Heart left ventricle (tissue), 16 donors: ENCODE results near the gene MRPL43. TPM values are rescaled to one million over a fixed set of nuclear protein-coding genes. Genes with fewer than 3 reads are reported as not detected.

ENCODE experiments used
- ATAC-seq, 4 donors: fragments of 200-7000 bp; cut with Tn5 transposase; one replicate each; pipeline ENCODE4 v1.9.1; 2020 to 2022; ENCODE audit warnings: moderate library complexity in 4 of 4, mild to moderate bottlenecking in 3 of 4, moderate number of reproducible peaks in 1 of 4
- DNase-seq, 5 donors: peaks; one replicate each; pipeline ENCODE4 v3.0.0-alpha.2; 2020
- H3K27ac ChIP-seq, 12 donors: fragments of 200-600 bp; sonication (generic) in 4 of 12; one replicate each; pipeline versions ENCODE4 v1.5.0 to v1.8.0; 2016 to 2022; ENCODE audit warnings: mild to moderate bottlenecking in 2 of 12
- H3K27me3 ChIP-seq, 9 donors: fragments of 200-600 bp; sonication (generic) in 2 of 9; one replicate each; pipeline versions ENCODE4 v1.5.1 to v1.8.0; 2016 to 2022; ENCODE audit warnings: mild to moderate bottlenecking in 3 of 9
- H3K36me3 ChIP-seq, 9 donors: fragments of 200-600 bp; sonication (generic) in 2 of 9; one replicate each; pipeline versions ENCODE4 v1.5.0 to v1.8.0; 2018 to 2022; ENCODE audit warnings: mild to moderate bottlenecking in 2 of 9
- H3K4me1 ChIP-seq, 12 donors: fragments of 200-600 bp; sonication (generic) in 4 of 12; one replicate each; pipeline versions ENCODE4 v1.5.0 to v1.8.0; 2016 to 2022; ENCODE audit warnings: mild to moderate bottlenecking in 3 of 12
- H3K4me3 ChIP-seq, 12 donors: fragments of 200-600 bp; sonication (generic) in 4 of 12; one replicate each; pipeline versions ENCODE4 v1.5.0 to v1.8.0; 2017 to 2022; ENCODE audit warnings: mild to moderate bottlenecking in 9 of 12, moderate library complexity in 4 of 12
- H3K9me3 ChIP-seq, 12 donors: fragments of 200-600 bp; sonication (generic) in 4 of 12; one replicate each; pipeline versions ENCODE4 v1.5.0 to v1.8.0; 2016 to 2022; ENCODE audit warnings: mild to moderate bottlenecking in 1 of 12
- POLR2A ChIP-seq, 2 donors: fragments of 450-650 bp; IDR thresholded peaks; one replicate each; pipeline ENCODE4 v1.6.1; 2017; ENCODE audit warnings: antibody characterized with exemption in 2 of 2, mild to moderate bottlenecking in 2 of 2, moderate library complexity in 2 of 2
- WGBS, 4 donors: extraction: QIAGEN DNeasy Blood & Tissue Kit in 2 of 4; methylation state at CpG; one replicate each; pipeline versions ENCODE4 v1.1.5 to v1.1.7; 2013 to 2018; 5-methylcytosine and 5-hydroxymethylcytosine counted together
- intact Hi-C, 10 donors: fragments of 100-400 bp; cut with DNase I; formaldehyde crosslinking; loops; one replicate each; pipeline versions ENCODE4 v1.11.1 to v1.14.2; 2022
- polyA plus RNA-seq, 2 donors: library from polyadenylated mRNA; stranded (reverse); fragments of 200-250 nt; gene quantifications; one replicate each; pipeline ENCODE4 v1.2.3, GENCODE V29; 2013
- total RNA-seq, 9 donors: library from RNA; depleted of rRNA in 2 of 9; stranded (reverse); fragments of >200 nt in 2 of 9; fragmentation: NEBNext Ultra II Directional in 3 of 9; extraction: Animal tissue kit (Norgen Biotek cat#: 25700) in 3 of 9; gene quantifications; one replicate each; pipeline versions ENCODE4 v1.1.0 to v1.2.4, GENCODE V29; 2016 to 2023
- TF ChIP-seq, protein P1 (sequence below), 12 donors: fragments of 200-600 bp; sonication (generic) in 4 of 12; IDR thresholded peaks; one replicate each; pipeline versions ENCODE4 v1.5.0 to v1.8.0; 2018 to 2022; ENCODE audit warnings: antibody characterized with exemption in 12 of 12, mild to moderate bottlenecking in 5 of 12
- donor health status: ischemic (EF 13 %, LVEDD 7.1; RV severe dilation, severe dysfunction).
- donor health status: healthy with polysubstance abuse.
- donor health status: DM: no; HTN: yes; CAD: no.
- donor health status: DM: no; HTN: no; CAD: no.
- donor health status: ischemic (EF 25% LVEDD 6.9; RV normal size, moderate dysfunction).
- donor health status: ischemic (EF 25% LVEDD 5.7; RV mildly dilated, moderate dysfunction).
- donor health status: healthy.
- donor health status: DM: yes; HTN: yes; CAD: no.
- donor health status: ischemic (EF 35%, LVEDD 5.7; RV mildly dilated, moderate dysfunction).
- donor health status: nonischemic (EF 11% LVEDD 7.7; RV severe dilation, severe dysfunction).
- donor health status: DM: yes; HTN: yes; CAD: no.
- donor health status: PGD.
- donor health status: ischemic (EF 29% LVEDD 5.4; RV normal size, mild dysfunction).
- donor health status: nonischemic (EF 23%, LVEDD 6.1; RV moderate dilation, normal function).

Gene MRPL43
- total and polyA plus RNA-seq, 11 donors, result 44.8 to 113 (median 59.1) TPM

DNA sequence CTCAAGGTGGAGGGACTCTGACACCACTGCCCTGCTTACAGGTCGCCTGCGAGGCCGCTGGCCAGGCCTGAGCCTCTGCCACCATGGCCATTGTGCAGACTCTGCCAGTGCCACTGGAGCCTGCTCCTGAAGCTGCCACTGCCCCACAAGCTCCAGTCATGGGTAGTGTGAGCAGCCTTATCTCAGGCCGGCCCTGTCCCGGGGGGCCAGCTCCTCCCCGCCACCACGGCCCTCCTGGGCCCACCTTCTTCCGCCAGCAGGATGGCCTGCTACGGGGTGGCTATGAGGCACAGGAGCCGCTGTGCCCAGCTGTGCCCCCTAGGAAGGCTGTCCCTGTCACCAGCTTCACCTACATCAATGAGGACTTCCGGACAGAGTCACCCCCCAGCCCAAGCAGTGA is 15.2 kb upstream of the MRPL43 start:
- no peak for TF ChIP-seq POLR2A (IDR thresholded peaks at IDR 0.05)
- TF ChIP-seq, protein P1, sequence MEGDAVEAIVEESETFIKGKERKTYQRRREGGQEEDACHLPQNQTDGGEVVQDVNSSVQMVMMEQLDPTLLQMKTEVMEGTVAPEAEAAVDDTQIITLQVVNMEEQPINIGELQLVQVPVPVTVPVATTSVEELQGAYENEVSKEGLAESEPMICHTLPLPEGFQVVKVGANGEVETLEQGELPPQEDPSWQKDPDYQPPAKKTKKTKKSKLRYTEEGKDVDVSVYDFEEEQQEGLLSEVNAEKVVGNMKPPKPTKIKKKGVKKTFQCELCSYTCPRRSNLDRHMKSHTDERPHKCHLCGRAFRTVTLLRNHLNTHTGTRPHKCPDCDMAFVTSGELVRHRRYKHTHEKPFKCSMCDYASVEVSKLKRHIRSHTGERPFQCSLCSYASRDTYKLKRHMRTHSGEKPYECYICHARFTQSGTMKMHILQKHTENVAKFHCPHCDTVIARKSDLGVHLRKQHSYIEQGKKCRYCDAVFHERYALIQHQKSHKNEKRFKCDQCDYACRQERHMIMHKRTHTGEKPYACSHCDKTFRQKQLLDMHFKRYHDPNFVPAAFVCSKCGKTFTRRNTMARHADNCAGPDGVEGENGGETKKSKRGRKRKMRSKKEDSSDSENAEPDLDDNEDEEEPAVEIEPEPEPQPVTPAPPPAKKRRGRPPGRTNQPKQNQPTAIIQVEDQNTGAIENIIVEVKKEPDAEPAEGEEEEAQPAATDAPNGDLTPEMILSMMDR (IDR thresholded peaks at IDR 0.05), result no peak
- H3K4me1 ChIP-seq, result peaks cover 8 to 83% (median 58%) of the 10 kb centered on the region in 12 donors
- H3K27me3 ChIP-seq, result no peaks in the 10 kb centered on the region
- no peaks in the 10 kb centered on the region for H3K9me3 ChIP-seq
- DNase-seq (peak in 1 of 5 donors; percentile 43), ATAC-seq (no peak)
- 53 to 75% (median 62%) methylated on average over 8 to 11 of the region's 11 CpGs for WGBS, 4 donors
- H3K4me3 ChIP-seq, result peak overlapping the region in 1 of 12 donors; percentile 99
- H3K27ac ChIP-seq, result peak overlapping the region in 11 of 12 donors; percentile 93 to 100 (median 100)
- peaks cover 6 to 52% (median 50%) of the 10 kb centered on the region in 9 donors for H3K36me3 ChIP-seq
- intact Hi-C loops, result no loop called here

DNA sequence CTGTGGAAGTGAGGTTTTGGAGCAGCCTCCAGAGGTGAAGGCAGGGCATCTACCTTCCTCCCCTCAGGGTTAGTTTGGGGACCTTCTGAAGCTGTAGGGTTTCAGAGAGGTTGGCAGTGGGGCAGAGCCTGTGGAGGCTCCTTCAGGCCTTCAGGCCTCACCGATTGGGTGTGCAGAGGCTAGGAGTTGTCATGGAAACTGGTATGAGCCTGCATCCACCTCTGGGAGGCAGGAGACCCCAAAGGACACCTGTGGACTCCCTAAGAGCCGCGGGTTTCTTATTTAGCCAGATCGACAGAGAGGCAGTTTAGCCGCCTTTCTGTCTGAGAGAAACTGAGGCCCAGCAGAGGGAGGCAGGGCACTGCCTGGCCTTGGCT is 14.3 kb upstream of the MRPL43 start:
- peaks cover 8 to 82% (median 54%) of the 10 kb centered on the region in 12 donors for H3K4me1 ChIP-seq
- H3K4me3 ChIP-seq, result peak overlapping the region in 11 of 12 donors; percentile 15 to 99 (median 88)
- no peak for DNase-seq
- no peaks in the 10 kb centered on the region for H3K9me3 ChIP-seq
- peaks cover 6 to 44% (median 42%) of the 10 kb centered on the region in 9 donors for H3K36me3 ChIP-seq
- intact Hi-C loops, result no loop called here
- 42 to 56% (median 50%) methylated on average over 5 of the region's 5 CpGs for whole genome bisulfite sequencing, 4 donors
- TF ChIP-seq POLR2A (IDR thresholded peaks at IDR 0.05), result no peak
- TF ChIP-seq, protein P1 (IDR thresholded peaks at IDR 0.05), result no peak
- no peak for ATAC-seq
- peak overlapping the region; percentile 14 to 100 (median 100) for H3K27ac ChIP-seq
- H3K27me3 ChIP-seq, result no peaks in the 10 kb centered on the region

DNA sequence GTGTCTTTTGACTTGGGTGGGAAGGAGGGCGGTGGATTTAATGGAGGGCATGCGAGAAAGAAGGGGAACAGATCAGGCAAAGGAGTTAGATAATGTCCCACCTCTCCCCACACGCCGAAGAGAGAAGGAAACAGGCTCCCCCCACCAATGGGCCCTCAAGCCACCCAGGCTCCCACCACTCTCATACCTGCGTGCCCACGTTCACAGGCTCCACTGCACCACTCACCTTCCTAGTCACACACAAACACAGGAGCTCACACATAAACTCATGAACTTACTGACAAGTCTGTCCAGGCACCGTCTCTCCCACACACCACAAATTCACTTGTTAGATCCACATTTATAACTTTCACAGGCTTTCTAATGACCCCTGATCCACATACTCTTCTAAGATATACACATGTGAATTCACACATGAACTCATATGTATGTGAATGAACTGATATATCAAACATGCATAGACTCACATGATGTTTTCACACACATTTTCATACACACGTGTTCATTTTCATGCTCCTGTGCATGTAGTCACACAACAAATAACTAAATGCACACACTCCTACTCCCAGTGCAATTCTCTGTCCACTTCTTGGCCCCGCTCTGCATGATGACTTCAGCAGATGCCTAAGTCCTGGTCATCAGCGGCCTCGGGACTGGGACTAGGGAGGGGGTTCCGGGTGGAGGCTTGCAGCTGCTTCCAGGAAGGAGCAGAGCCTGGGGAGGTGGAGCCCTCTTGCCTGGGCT is 13.8 kb upstream of the MRPL43 start:
- Histone ChIP-seq H3K27me3 (no peaks in the 10 kb centered on the region), H3K4me1 (peaks cover 8 to 84% (median 57%) of the 10 kb centered on the region in 12 donors), H3K4me3 (peak overlapping the region; percentile 62 to 99 (median 89)), H3K36me3 (peaks cover 4 to 39% (median 37%) of the 10 kb centered on the region in 9 donors), H3K27ac (peak overlapping the region; percentile 93 to 100 (median 100)), H3K9me3 (no peaks in the 10 kb centered on the region)
- peak; percentile 34 to 75 for TF ChIP-seq POLR2A (IDR thresholded peaks at IDR 0.05)
- TF ChIP-seq, protein P1 (IDR thresholded peaks at IDR 0.05), result peak in 1 of 12 donors; percentile 27
- 8 to 25% (median 16%) methylated on average over 12 of the region's 12 CpGs for WGBS, 4 donors
- intact Hi-C loops, result no loop called here
- DNase-seq (peak; percentile 90 to 96 (median 95)), ATAC-seq (peak; percentile 41 to 69 (median 48))

DNA sequence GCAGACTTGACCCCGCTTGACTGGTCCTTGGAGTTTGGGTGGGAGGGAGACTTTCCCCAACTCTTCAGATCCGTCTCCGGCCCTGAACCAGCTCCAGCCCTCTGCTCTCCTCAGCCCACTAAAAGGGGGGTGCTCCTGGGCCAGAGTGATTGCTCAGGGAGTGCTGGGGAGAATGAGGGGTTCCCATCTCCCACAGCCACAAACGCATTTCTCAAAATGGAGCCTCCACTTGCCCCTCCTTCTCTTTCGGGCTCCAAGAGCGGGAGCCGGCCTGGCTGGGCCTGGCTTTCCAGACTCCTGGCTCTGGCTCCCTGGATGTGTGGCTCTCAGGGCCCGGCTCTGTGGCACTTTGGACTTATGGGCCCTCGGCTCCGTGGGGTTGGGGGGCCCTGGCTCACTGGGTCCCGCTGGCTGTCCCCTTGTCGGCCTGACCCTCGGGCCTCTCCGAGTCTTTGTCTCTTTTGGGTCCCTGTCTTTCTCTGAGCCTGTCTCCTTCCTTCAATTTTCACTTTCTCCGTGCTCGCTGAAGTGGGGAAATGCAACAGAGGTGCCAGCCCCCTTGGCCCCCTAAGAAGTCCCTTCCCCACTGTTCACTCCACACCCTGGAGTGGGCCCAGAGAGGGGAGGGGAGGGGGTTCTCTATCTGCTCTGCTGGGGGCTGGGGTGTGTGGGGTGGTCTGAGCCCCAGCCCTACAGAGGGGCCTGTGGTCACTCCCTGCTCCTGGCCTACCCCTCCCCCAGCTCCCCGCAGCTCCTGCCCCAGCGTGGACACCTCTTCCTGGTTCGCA is 13.0 kb upstream of the MRPL43 start:
- TF ChIP-seq POLR2A (IDR thresholded peaks at IDR 0.05), result no peak
- TF ChIP-seq, protein P1 (IDR thresholded peaks at IDR 0.05), result no peak
- Histone ChIP-seq H3K9me3 (no peaks in the 10 kb centered on the region), H3K27ac (peak overlapping the region; percentile 93 to 100 (median 100)), H3K36me3 (peaks cover under 1 to 31% (median 29%) of the 10 kb centered on the region in 9 donors), H3K4me3 (peak overlapping the region; percentile 62 to 99 (median 89)), H3K4me1 (peaks cover 8 to 76% (median 55%) of the 10 kb centered on the region in 12 donors), H3K27me3 (no peaks in the 10 kb centered on the region)
- WGBS, 4 donors, result 1 to 5% (median 2%) methylated on average over 17 to 19 of the region's 19 CpGs
- DNase-seq (peak in 2 of 5 donors; percentile 60 to 71), ATAC-seq (no peak)
- intact Hi-C loops, result no loop called here
